HG03354 (cell line): Measurements from ENCODE around the gene OSTF1.

ENCODE experiments used
- ATAC-seq: cut with Tn5 transposase; IDR thresholded peaks from one replicate; pipeline ENCODE4 v1.9.1; 2021; ENCODE audit warnings: mild to moderate bottlenecking; ENCODE audit not compliant: unreplicated experiment, poor library complexity, severe bottlenecking

OSTF1 gene

GRCh38 chr9:75149841-75150241, 61.5 kb downstream of the OSTF1 start:
- no peak for ATAC-seq

- no peak for ATAC-seq
These were observed 62.2 kb downstream of the OSTF1 start for GRCh38 chr9:75150512-75150911.

- ATAC-seq = peak; percentile 30
These were observed 64.1 kb downstream of the OSTF1 start for GRCh38 chr9:75152416-75152815.

- no peak for ATAC-seq
These were observed 68.5 kb downstream of the OSTF1 start for GRCh38 chr9:75156858-75157257.

GRCh38 chr9:75161116-75161857, 73.0 kb downstream of the OSTF1 start:
- no peak for ATAC-seq

GRCh38 chr9:75163764-75164163, 75.5 kb downstream of the OSTF1 start:
- ATAC-seq = no peak

GRCh38 chr9:75164573-75164972, 76.3 kb downstream of the OSTF1 start:
- no peak for ATAC-seq

- ATAC-seq = no peak
These were observed 79.0 kb downstream of the OSTF1 start for GRCh38 chr9:75167281-75167680.

- no peak for ATAC-seq
These were observed 80.2 kb downstream of the OSTF1 start for GRCh38 chr9:75168270-75169178.

- no peak for ATAC-seq
These were observed 81.3 kb downstream of the OSTF1 start for GRCh38 chr9:75169623-75170022.

GRCh38 chr9:75170898-75171360, 82.6 kb downstream of the OSTF1 start:
- ATAC-seq = no peak

- no peak for ATAC-seq
These were observed 87.1 kb downstream of the OSTF1 start for GRCh38 chr9:75175395-75175794.

- ATAC-seq = no peak
These were observed 87.7 kb downstream of the OSTF1 start for GRCh38 chr9:75176037-75176436.

GRCh38 chr9:75181750-75182149, 93.4 kb downstream of the OSTF1 start:
- ATAC-seq = no peak

- ATAC-seq = no peak
These were observed 95.0 kb downstream of the OSTF1 start for GRCh38 chr9:75183306-75183705.

- ATAC-seq = no peak
These were observed 96.2 kb downstream of the OSTF1 start for GRCh38 chr9:75184471-75184870.

- ATAC-seq = peak; percentile 89
These were observed 97.4 kb downstream of the OSTF1 start for GRCh38 chr9:75185585-75186170.

- ATAC-seq = no peak
These were observed 98.6 kb downstream of the OSTF1 start for GRCh38 chr9:75186767-75187380.

- ATAC-seq = no peak
These were observed 100.4 kb downstream of the OSTF1 start for GRCh38 chr9:75188756-75189155.

- ATAC-seq = no peak
These were observed 102.4 kb downstream of the OSTF1 start for GRCh38 chr9:75190762-75191161.
